ENCODE results near the gene PI4KA.

DNA sequence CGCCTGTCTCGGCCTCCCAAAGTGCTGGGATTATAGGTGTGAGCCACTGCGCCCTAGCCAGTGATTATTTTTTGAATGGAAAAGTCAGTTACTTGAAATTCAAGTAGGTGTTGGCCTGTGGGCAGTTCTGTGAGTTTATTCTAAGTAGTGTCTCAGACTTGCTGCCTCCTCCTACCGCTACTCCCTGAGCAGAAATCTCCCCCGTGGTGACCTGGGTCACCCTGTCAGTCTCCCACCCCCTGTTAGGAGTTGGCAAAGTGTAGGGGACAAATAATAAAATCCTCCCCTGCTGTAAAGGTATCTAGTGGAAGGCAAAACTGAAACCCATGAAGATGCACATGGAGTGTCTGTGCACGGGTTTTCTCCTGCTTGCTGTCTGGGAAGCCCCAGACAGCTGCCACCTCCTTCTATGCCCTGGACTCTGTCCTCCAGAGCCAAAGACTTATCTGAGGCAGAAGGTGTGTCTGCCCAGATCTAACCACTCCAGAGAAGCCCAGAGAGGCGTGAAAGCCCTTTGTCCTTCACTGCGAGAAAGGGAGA is 26.5 kb upstream of the PI4KA start:
- TF ChIP-seq, protein P1, sequence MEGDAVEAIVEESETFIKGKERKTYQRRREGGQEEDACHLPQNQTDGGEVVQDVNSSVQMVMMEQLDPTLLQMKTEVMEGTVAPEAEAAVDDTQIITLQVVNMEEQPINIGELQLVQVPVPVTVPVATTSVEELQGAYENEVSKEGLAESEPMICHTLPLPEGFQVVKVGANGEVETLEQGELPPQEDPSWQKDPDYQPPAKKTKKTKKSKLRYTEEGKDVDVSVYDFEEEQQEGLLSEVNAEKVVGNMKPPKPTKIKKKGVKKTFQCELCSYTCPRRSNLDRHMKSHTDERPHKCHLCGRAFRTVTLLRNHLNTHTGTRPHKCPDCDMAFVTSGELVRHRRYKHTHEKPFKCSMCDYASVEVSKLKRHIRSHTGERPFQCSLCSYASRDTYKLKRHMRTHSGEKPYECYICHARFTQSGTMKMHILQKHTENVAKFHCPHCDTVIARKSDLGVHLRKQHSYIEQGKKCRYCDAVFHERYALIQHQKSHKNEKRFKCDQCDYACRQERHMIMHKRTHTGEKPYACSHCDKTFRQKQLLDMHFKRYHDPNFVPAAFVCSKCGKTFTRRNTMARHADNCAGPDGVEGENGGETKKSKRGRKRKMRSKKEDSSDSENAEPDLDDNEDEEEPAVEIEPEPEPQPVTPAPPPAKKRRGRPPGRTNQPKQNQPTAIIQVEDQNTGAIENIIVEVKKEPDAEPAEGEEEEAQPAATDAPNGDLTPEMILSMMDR (IDR thresholded peaks at IDR 0.05; ENCODE audit: poor library complexity, severe bottlenecking): no peak
- TF ChIP-seq RAD21 (conservative IDR thresholded peaks at IDR 0.05) (no peak), TAF1 (IDR thresholded peaks at IDR 0.05; ENCODE audit: low read depth) (no peak)
